Left ventricle myocardium inferior (tissue), 1 donor: ENCODE data around the gene SGCG. TPM values are rescaled to one million over a fixed set of nuclear protein-coding genes. Genes with fewer than 3 reads are reported as not detected.
A peak's percentile ranks its signal among the peaks of the same experiment; 100 is the strongest.
"Not testable (repeated sequence)": the region's sequence is repeated elsewhere in the genome, so short reads cannot be mapped to it uniquely, and the experiment has no call there.

Source experiments
- DNase-seq: peaks from one replicate; pipeline ENCODE4 v3.0.0-alpha.2; 2020
- H3K27ac ChIP-seq: fragments of 200-600 bp; replicated peaks from 2 replicates; pipeline ENCODE4 v1.8.0; 2021
- H3K27me3 ChIP-seq: fragments of 200-600 bp; 2 replicates; pipeline ENCODE4 v1.8.0; 2021; ENCODE audit warnings: low read depth
- H3K36me3 ChIP-seq: fragments of 200-600 bp; 2 replicates; pipeline ENCODE4 v1.8.0; 2021
- H3K4me1 ChIP-seq: fragments of 200-600 bp; 2 replicates; pipeline ENCODE4 v1.8.0; 2021
- H3K4me3 ChIP-seq: fragments of 200-600 bp; 2 replicates; pipeline ENCODE4 v1.8.0; 2021; ENCODE audit warnings: mild to moderate bottlenecking, moderate library complexity
- H3K9me3 ChIP-seq: fragments of 200-600 bp; replicated peaks from 2 replicates; pipeline ENCODE4 v1.8.0; 2021
- intact Hi-C: fragments of 100-400 bp; cut with micrococcal nuclease; formaldehyde crosslinking; loops from one replicate; pipeline ENCODE4 v1.11.0; 2022
- long read RNA-seq: library from polyadenylated mRNA; unstranded; transcript quantifications from one replicate; pipeline ENCODE4 v2.0.0, GENCODE V29; 2021
- total RNA-seq: library from RNA; stranded (reverse); fragmentation: NEBNext Ultra II Directional; extraction: Animal tissue kit (Norgen Biotek cat#: 25700); gene quantifications from one replicate; pipeline ENCODE4 v1.2.1, GENCODE V29; 2021
- TF ChIP-seq, protein P1 (sequence below): fragments of 200-600 bp; IDR thresholded peaks from 2 replicates; pipeline ENCODE4 v1.8.0; 2021; ENCODE audit warnings: antibody characterized with exemption, mild to moderate bottlenecking, borderline replicate concordance
- donor health status: DM: no; HTN: yes; CAD: no; lungs with severe emphysema.

SGCG gene, protein sequence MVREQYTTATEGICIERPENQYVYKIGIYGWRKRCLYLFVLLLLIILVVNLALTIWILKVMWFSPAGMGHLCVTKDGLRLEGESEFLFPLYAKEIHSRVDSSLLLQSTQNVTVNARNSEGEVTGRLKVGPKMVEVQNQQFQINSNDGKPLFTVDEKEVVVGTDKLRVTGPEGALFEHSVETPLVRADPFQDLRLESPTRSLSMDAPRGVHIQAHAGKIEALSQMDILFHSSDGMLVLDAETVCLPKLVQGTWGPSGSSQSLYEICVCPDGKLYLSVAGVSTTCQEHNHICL
- total RNA-seq = 102 TPM
- long read RNA-seq, transcript SGCG-201 (8 exons, 1,624 nt) = major isoform, 75 of 94 reads
- long read RNA-seq, partial matches to known transcripts = 4 of 94 reads
- long read RNA-seq, other reads (novel, unspliced or antisense) = 15 of 94 reads

DNA sequence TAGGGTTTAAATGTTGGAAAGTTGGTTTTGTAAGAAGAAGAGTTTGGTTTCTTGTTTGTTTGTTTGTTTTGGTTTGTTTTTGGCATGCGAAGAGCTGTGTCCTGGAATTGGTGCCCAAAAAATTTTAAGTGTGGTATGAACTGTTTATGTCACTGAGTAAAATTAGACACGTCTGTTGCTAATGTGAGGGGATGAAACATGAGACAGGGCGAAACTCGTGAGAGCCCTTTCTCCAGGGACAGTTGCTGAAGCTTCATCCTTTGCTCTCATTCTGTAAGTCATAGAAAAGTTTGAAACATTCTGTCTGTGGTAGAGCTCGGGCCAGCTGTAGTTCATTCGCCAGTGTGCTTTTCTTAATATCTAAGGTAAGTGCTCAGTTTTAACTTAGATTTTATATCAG lies at the start of gene SGCG:
Gene SGCG, plus strand, starts transcription at position 269 of the 400 bp plus-strand sequence. CDS start 22,716 bp downstream, outside the sequence.
- Histone ChIP-seq H3K27ac (peak within 1 kb of the TSS; percentile 74), H3K36me3 (no peaks in the 10 kb centered on the region), H3K9me3 (peaks cover 15% of the 10 kb centered on the region), H3K4me1 (peaks cover 20% of the 10 kb centered on the region), H3K27me3 (no peaks in the 10 kb centered on the region), H3K4me3 (peak within 1 kb of the TSS; percentile 61)
- intact Hi-C loops = no loop called here
- no peak for DNase-seq
- TF ChIP-seq, protein P1, sequence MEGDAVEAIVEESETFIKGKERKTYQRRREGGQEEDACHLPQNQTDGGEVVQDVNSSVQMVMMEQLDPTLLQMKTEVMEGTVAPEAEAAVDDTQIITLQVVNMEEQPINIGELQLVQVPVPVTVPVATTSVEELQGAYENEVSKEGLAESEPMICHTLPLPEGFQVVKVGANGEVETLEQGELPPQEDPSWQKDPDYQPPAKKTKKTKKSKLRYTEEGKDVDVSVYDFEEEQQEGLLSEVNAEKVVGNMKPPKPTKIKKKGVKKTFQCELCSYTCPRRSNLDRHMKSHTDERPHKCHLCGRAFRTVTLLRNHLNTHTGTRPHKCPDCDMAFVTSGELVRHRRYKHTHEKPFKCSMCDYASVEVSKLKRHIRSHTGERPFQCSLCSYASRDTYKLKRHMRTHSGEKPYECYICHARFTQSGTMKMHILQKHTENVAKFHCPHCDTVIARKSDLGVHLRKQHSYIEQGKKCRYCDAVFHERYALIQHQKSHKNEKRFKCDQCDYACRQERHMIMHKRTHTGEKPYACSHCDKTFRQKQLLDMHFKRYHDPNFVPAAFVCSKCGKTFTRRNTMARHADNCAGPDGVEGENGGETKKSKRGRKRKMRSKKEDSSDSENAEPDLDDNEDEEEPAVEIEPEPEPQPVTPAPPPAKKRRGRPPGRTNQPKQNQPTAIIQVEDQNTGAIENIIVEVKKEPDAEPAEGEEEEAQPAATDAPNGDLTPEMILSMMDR = no peak

DNA sequence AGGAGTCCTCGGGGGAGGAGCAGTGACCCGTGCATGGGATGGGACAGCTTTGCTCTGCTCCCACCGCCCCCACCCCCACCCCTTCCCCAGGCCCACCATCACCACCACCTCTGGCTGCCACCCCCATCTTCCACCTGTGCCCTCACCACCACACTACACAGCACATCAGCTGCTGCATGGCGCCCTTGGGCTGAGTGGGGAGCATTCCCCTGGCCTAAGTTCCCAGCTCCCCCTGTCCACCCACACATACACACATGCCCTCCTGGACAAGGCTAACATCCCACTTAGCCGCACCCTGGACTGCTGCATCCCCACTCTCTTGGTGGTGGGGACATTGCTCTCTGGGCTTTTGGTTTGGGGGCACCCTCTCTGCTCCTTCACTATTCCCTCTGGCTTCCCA lies 46.2 kb upstream of the SGCG start:
- Histone ChIP-seq H3K27ac (no peak overlapping the region), H3K36me3 (no peaks in the 10 kb centered on the region), H3K4me3 (no peak overlapping the region), H3K4me1 (no peaks in the 10 kb centered on the region), H3K27me3 (no peaks in the 10 kb centered on the region), H3K9me3 (no peaks in the 10 kb centered on the region)
- DNase-seq = no peak
- TF ChIP-seq, protein P1 = no peak
- intact Hi-C loops = no loop called here

DNA sequence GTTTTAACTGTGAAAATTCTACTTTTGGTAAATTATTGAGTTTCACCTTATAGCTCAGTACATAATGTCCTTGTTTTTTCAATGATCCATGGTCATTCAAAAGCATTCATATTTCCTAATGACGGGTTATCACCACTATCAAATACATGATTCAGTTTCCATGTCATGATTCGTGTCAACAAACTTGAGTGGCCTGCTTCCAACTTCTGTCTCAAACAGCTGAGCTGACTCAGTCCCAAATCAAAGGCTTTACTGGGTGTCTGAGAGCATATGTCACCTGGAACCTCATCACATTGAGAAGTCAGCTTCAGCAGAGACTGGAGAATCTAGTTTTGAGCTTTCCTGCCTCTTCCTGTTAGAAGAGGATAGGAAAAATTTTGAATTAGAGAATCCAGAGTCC lies 40.3 kb upstream of the SGCG start:
- H3K4me3 ChIP-seq = no peak overlapping the region
- intact Hi-C loops = no loop called here
- no peak overlapping the region for H3K27ac ChIP-seq
- no peaks in the 10 kb centered on the region for H3K36me3 ChIP-seq
- no peaks in the 10 kb centered on the region for H3K27me3 ChIP-seq
- H3K9me3 ChIP-seq = no peaks in the 10 kb centered on the region
- DNase-seq = no peak
- TF ChIP-seq, protein P1 = no peak
- H3K4me1 ChIP-seq = no peaks in the 10 kb centered on the region

DNA sequence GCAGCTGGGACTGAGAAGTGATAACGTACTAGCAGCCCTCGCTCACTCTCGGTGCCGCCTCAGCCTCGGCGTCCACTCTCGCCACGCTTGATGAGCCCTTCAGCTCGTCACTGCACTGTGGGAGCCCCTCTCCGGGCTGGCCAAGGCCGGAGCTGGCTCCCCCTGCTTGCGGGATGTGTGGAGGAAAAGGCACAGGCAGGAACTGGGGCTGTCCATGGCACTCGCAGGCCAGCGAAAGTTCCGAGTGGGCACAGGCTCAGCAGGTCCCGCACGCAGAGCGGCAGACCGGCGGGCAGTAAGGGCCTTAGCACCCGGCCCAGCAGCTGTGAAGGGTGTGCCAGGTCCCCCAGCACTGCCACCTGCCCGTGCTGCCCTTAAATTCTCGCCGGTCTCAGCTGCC lies 38.8 kb upstream of the SGCG start:
- intact Hi-C loops = no loop called here
- Histone ChIP-seq H3K4me3 (no peak overlapping the region), H3K27ac (no peak overlapping the region), H3K27me3 (no peaks in the 10 kb centered on the region), H3K36me3 (no peaks in the 10 kb centered on the region), H3K4me1 (no peaks in the 10 kb centered on the region), H3K9me3 (no peaks in the 10 kb centered on the region)
- no peak for DNase-seq
- TF ChIP-seq, protein P1 = no peak

DNA sequence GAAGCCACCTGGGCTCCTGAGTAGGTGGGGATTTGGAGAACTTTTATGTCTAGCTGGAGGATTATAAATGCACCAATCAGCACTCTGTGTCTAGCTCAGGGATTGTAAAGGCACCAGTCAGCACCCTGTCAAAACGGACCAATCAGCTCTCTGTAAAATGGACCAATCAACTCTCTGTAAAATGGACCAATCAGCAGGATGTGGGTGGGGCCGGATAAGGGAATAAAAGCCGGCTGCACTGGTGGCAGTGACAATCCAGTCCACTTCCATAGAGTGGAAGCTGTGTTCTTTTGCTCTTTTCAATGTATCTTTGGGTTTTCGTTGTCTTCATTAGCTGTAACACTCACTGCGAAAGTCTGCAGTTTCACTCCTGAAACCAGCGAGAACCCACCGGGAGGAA lies 38.2 kb upstream of the SGCG start:
- H3K27ac ChIP-seq, DNase-seq, H3K4me1 ChIP-seq, H3K27me3 ChIP-seq, intact Hi-C loops, H3K36me3 ChIP-seq, H3K4me3 ChIP-seq, H3K9me3 ChIP-seq: not testable (repeated sequence)

DNA sequence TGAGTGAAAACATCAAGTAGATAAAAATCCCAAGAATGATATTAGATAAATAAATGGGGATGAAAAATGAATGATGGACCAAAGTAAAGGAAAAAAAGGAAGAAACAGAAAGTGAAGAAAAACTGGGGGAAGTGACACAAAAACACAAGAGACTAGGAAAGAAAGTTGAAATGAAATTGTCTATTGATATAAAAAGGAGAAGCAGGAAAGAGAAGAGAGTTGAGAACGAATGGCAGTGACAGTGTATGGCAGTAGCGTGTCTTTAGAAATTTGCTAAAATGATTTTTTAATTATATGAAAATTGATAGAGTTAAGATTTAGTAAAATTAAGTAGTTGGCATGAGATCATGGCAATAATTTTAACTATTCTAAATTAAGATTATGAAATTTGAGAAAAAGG lies 36.3 kb upstream of the SGCG start:
- TF ChIP-seq, protein P1 = no peak
- Histone ChIP-seq H3K9me3 (no peaks in the 10 kb centered on the region), H3K4me1 (no peaks in the 10 kb centered on the region), H3K4me3 (no peak overlapping the region), H3K36me3 (no peaks in the 10 kb centered on the region), H3K27ac (no peak overlapping the region), H3K27me3 (no peaks in the 10 kb centered on the region)
- no peak for DNase-seq
- intact Hi-C loops = no loop called here
